Lung (tissue), 12 donors: Measurements from ENCODE around the gene ATRIP. TPM values are rescaled to one million over a fixed set of nuclear protein-coding genes. Genes with fewer than 3 reads are reported as not detected.

Experiments
- ATAC-seq: fragments of 200-7000 bp; cut with Tn5 transposase; one replicate; pipeline ENCODE4 v1.9.1; 2020; ENCODE audit warnings: moderate number of reproducible peaks; ENCODE audit not compliant: insufficient read depth, low FRiP score
- DNase-seq, 3 donors: peaks; one replicate each; pipeline ENCODE4 v3.0.0-alpha.2; 2013 to 2017
- H3K27ac ChIP-seq, 2 donors: one replicate each; pipeline ENCODE4 v1.5.1; 2013; ENCODE audit warnings: mild to moderate bottlenecking in 2 of 2, moderate library complexity in 2 of 2, control low read depth in 1 of 2, inconsistent platforms in 1 of 2, low read depth in 1 of 2, low read length in 1 of 2
- H3K27me3 ChIP-seq, 3 donors: one replicate each; pipeline ENCODE4 v1.5.1; 2013; ENCODE audit warnings: low read length in 2 of 3; ENCODE audit not compliant: control insufficient read depth in 3 of 3, insufficient read depth in 3 of 3
- H3K36me3 ChIP-seq, 4 donors: one replicate each; pipeline ENCODE4 v1.5.1; 2013; ENCODE audit warnings: low read length in 4 of 4, mild to moderate bottlenecking in 1 of 4, moderate library complexity in 1 of 4; ENCODE audit not compliant: control insufficient read depth in 4 of 4, insufficient read depth in 4 of 4
- H3K4me1 ChIP-seq, 5 donors: one replicate each; pipeline ENCODE4 v1.5.1; 2013; ENCODE audit warnings: low read length in 5 of 5, mild to moderate bottlenecking in 2 of 5, moderate library complexity in 1 of 5; ENCODE audit not compliant: control insufficient read depth in 5 of 5, insufficient read depth in 5 of 5
- H3K4me3 ChIP-seq: one replicate; pipeline ENCODE4 v1.5.1; 2013; ENCODE audit warnings: mild to moderate bottlenecking, control low read depth, moderate library complexity
- H3K9ac ChIP-seq, 2 donors: one replicate each; pipeline ENCODE4 v1.5.1; 2013; ENCODE audit warnings: low read length in 2 of 2, control low read depth in 1 of 2; ENCODE audit not compliant: insufficient read depth in 1 of 2
- H3K9me3 ChIP-seq, 4 donors: one replicate each; pipeline ENCODE4 v1.5.1; 2013; ENCODE audit warnings: low read length in 3 of 4, mild to moderate bottlenecking in 1 of 4, moderate library complexity in 1 of 4; ENCODE audit not compliant: control insufficient read depth in 4 of 4, insufficient read depth in 3 of 4
- CTCF ChIP-seq: IDR thresholded peaks from 2 replicates; pipeline ENCODE4 v1.5.1; 2012; ENCODE audit warnings: mild to moderate bottlenecking; ENCODE audit errors: control extremely low read depth, extremely low read depth
- WGBS, 2 donors: extraction: QIAGEN DNeasy Blood & Tissue Kit; methylation state at CpG; one replicate each; pipeline ENCODE4 v1.1.7; 2013; 5-methylcytosine and 5-hydroxymethylcytosine counted together
- polyA plus RNA-seq, 2 donors: library from polyadenylated mRNA; stranded (reverse); fragments of 200-250 nt; gene quantifications; one replicate each; pipeline ENCODE4 v1.2.1, GENCODE V29; 2013
- total RNA-seq, 2 donors: library from RNA; depleted of rRNA in 1 of 2; stranded (reverse); fragments of >200 nt in 1 of 2; gene quantifications; one replicate each; pipeline ENCODE4 v1.2.1, GENCODE V29; 2014 to 2021
- donor health status: control.
- donor health status: control.
- donor health status: Bipolar disorder and iron deficiency.
- donor health status: healthy.
- donor health status: DM: yes; HTN: yes; CAD: no.

The ATRIP gene
- total and polyA plus RNA-seq, 4 donors = 4.8 to 7.6 (median 6.3) TPM

GRCh38 chr3:48436477-48436787 lies 10.1 kb upstream of the ATRIP start:
- DNase-seq = no peak
- Histone ChIP-seq H3K27me3 (no peaks in the 10 kb centered on the region), H3K9me3 (no peaks in the 10 kb centered on the region), H3K27ac (no peak overlapping the region), H3K4me3 (no peak overlapping the region), H3K9ac (no peak overlapping the region), H3K4me1 (peaks cover 0 to 9% (median 1%) of the 10 kb centered on the region in 5 donors), H3K36me3 (peaks cover 0 to 18% (median 14%) of the 10 kb centered on the region in 4 donors)
- ATAC-seq = no peak
- no peak for TF ChIP-seq CTCF
- 0 to 90% methylated on average over 1 of the region's 1 CpG for WGBS, 2 donors

- H3K9ac ChIP-seq = no peak overlapping the region
- H3K9me3 ChIP-seq = no peaks in the 10 kb centered on the region
- no peak for DNase-seq
- peaks cover 0 to 19% (median 17%) of the 10 kb centered on the region in 4 donors for H3K36me3 ChIP-seq
- no peak overlapping the region for H3K27ac ChIP-seq
- TF ChIP-seq CTCF = no peak
- H3K4me1 ChIP-seq = peaks cover 0 to 12% (median 4%) of the 10 kb centered on the region in 5 donors
- WGBS, 2 donors = 88 to 93% methylated on average over 7 of the region's 7 CpGs
- no peaks in the 10 kb centered on the region for H3K27me3 ChIP-seq
- H3K4me3 ChIP-seq = no peak overlapping the region
- no peak for ATAC-seq
Observed at GRCh38 chr3:48436855-48437254, 9.7 kb upstream of the ATRIP start.

GRCh38 chr3:48437812-48438211 lies 8.7 kb upstream of the ATRIP start:
- no peak overlapping the region for H3K27ac ChIP-seq
- peaks cover 0 to 17% (median 14%) of the 10 kb centered on the region in 4 donors for H3K36me3 ChIP-seq
- ATAC-seq (no peak), DNase-seq (no peak)
- H3K4me3 ChIP-seq = no peak overlapping the region
- H3K9me3 ChIP-seq = no peaks in the 10 kb centered on the region
- H3K9ac ChIP-seq = no peak overlapping the region
- no peaks in the 10 kb centered on the region for H3K27me3 ChIP-seq
- TF ChIP-seq CTCF = no peak
- H3K4me1 ChIP-seq = peaks cover 0 to 12% (median 4%) of the 10 kb centered on the region in 5 donors
- 79 to 84% methylated on average over 4 of the region's 4 CpGs for WGBS, 2 donors

- peak within 1 kb of the TSS; percentile 89 to 99 for H3K27ac ChIP-seq
- H3K9ac ChIP-seq = peak within 1 kb of the TSS; percentile 64 to 86
- H3K4me3 ChIP-seq = peak within 1 kb of the TSS; percentile 73
- no peak for TF ChIP-seq CTCF
- ATAC-seq = peak; percentile 97
- H3K9me3 ChIP-seq = no peaks in the 10 kb centered on the region
- no peaks in the 10 kb centered on the region for H3K27me3 ChIP-seq
- peaks cover 0 to 13% (median 7%) of the 10 kb centered on the region in 4 donors for H3K36me3 ChIP-seq
- H3K4me1 ChIP-seq = peaks cover 0 to 12% (median 1%) of the 10 kb centered on the region in 5 donors
- 0 to 1% methylated on average over 54 of the region's 54 CpGs for WGBS, 2 donors
- peak; percentile 97 to 98 (median 98) for DNase-seq
Observed at GRCh38 chr3:48439820-48440589, 6.5 kb upstream of the ATRIP start, which contains the start of the genes CCDC51 and TMA7. TSS of gene CCDC51 (minus strand) at chr3:48440119. CDS start at chr3:48435128, 4,991 bp downstream. TSS of gene TMA7 (plus strand) at chr3:48440257. CDS start at chr3:48440297, 40 bp downstream.
